Measurements from ENCODE around the gene CDK6. TPM values are rescaled to one million over a fixed set of nuclear protein-coding genes. Genes with fewer than 3 reads are reported as not detected.
A peak's percentile ranks its signal among the peaks of the same experiment; 100 is the strongest.

CDK6 gene
- total and polyA plus RNA-seq, 10 of the 15 experiments (the other 5 are each of a cell fraction or from before 2014, with no cell fraction given), result 8.0 to 118 (median 45.8) TPM

DNA sequence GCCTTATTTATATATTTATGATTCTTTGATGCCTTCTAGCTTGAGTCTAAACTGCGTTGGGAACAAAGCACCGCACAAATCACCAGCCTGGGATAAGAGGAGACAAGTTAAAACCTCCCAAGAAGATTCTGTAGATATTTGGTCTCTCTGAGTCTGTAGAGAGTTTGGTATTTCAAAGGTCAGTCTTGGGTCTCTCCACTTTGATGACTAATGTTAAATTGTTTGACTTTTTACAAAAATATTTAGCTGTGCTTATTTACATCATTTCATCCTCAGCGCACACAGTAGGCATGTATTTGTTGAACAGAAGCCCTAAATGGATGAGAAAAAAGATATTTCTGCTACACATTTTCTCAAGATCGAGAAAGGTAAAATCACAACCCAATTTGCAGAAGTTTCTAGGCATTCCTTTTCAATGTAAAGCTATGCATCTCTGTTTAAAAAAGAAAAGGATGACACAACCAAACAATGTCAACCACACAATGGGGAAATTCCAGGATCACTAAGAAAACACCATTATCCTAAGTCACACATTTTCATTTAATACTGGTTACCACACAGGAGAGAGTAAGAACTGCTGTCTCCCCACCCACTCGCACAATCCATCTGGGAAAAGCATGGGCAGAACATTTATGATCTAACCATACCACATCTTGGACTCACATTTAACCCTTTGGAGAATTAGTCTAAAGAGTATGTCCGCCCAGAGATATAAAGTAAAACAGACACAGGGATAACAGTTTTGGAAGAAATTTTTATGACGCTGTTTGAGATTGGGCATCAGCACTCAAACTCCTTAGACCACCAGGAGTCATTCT is 4.4 kb downstream of the CDK6 start (continued):
- TF ChIP-seq ZBTB4 (CRISPR knock-in tag; IDR thresholded peaks at IDR 0.05), result no peak
- TF ChIP-seq RUNX3 (IDR thresholded peaks at IDR 0.05; ENCODE audit: low read length), result peak; percentile 77
- no peak for TF ChIP-seq HCFC1 (IDR thresholded peaks at IDR 0.05; ENCODE audit: low read length)
- TF ChIP-seq DPF2 (IDR thresholded peaks at IDR 0.05), result no peak
- TF ChIP-seq LARP7 (IDR thresholded peaks at IDR 0.05), result no peak
- TF ChIP-seq MYC (IDR thresholded peaks at IDR 0.05; ENCODE audit: insufficient read depth, insufficient read length, insufficient replicate concordance, low read length, severe bottlenecking), result no peak
- TF ChIP-seq POLR2A (IDR thresholded peaks at IDR 0.05; ENCODE audit: low read depth, low read length), result no peak
- TF ChIP-seq CHD2 (IDR thresholded peaks at IDR 0.05; ENCODE audit: borderline replicate concordance, low read depth, low read length), result no peak
- TF ChIP-seq NR2C1 (IDR thresholded peaks at IDR 0.05), result no peak
- TF ChIP-seq PAX8 (IDR thresholded peaks at IDR 0.05), result no peak
- no peak for TF ChIP-seq MEF2B (IDR thresholded peaks at IDR 0.05; ENCODE audit: partially characterized antibody, poor library complexity, severe bottlenecking)
- peak; percentile 56 for TF ChIP-seq NFIC (IDR thresholded peaks at IDR 0.05; ENCODE audit: low read depth, low read length)
- TF ChIP-seq, protein P1, sequence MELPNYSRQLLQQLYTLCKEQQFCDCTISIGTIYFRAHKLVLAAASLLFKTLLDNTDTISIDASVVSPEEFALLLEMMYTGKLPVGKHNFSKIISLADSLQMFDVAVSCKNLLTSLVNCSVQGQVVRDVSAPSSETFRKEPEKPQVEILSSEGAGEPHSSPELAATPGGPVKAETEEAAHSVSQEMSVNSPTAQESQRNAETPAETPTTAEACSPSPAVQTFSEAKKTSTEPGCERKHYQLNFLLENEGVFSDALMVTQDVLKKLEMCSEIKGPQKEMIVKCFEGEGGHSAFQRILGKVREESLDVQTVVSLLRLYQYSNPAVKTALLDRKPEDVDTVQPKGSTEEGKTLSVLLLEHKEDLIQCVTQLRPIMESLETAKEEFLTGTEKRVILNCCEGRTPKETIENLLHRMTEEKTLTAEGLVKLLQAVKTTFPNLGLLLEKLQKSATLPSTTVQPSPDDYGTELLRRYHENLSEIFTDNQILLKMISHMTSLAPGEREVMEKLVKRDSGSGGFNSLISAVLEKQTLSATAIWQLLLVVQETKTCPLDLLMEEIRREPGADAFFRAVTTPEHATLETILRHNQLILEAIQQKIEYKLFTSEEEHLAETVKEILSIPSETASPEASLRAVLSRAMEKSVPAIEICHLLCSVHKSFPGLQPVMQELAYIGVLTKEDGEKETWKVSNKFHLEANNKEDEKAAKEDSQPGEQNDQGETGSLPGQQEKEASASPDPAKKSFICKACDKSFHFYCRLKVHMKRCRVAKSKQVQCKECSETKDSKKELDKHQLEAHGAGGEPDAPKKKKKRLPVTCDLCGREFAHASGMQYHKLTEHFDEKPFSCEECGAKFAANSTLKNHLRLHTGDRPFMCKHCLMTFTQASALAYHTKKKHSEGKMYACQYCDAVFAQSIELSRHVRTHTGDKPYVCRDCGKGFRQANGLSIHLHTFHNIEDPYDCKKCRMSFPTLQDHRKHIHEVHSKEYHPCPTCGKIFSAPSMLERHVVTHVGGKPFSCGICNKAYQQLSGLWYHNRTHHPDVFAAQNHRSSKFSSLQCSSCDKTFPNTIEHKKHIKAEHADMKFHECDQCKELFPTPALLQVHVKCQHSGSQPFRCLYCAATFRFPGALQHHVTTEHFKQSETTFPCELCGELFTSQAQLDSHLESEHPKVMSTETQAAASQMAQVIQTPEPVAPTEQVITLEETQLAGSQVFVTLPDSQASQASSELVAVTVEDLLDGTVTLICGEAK (IDR thresholded peaks at IDR 0.05; ENCODE audit: borderline replicate concordance), result no peak
- TF ChIP-seq BMI1 (IDR thresholded peaks at IDR 0.05; ENCODE audit: borderline replicate concordance), result no peak
- TF ChIP-seq IKZF1 (conservative IDR thresholded peaks at IDR 0.05), result peak; percentile 17
- TF ChIP-seq E2F8 (IDR thresholded peaks at IDR 0.05; ENCODE audit: low read depth, partially characterized antibody), result no peak

Measured in GM12878 (cell line).